Mesothelial cell of epicardium (in vitro differentiated cells): Measurements from ENCODE around the gene RREB1. TPM values are rescaled to one million over a fixed set of nuclear protein-coding genes. Genes with fewer than 3 reads are reported as not detected.
"Not testable (repeated sequence)": the region's sequence is repeated elsewhere in the genome, so short reads cannot be mapped to it uniquely, and the experiment has no call there.

Experiments
- DNase-seq, 2 experiments: peaks; one replicate each; pipeline ENCODE4 v3.0.0; 2021; ENCODE audit warnings: low spot score in 2 of 2; ENCODE audit not compliant: unreplicated experiment in 2 of 2
- H3K27ac Mint-ChIP-seq: 2 replicates; pipeline ENCODE4 v1.8.0; 2021; ENCODE audit warnings: mixed read lengths
- H3K27me3 Mint-ChIP-seq: 2 replicates; pipeline ENCODE4 v1.8.0; 2021; ENCODE audit warnings: low read depth, mixed read lengths
- H3K36me3 Mint-ChIP-seq: 2 replicates; pipeline ENCODE4 v1.8.0; 2021; ENCODE audit warnings: mixed read lengths
- H3K4me1 Mint-ChIP-seq: 2 replicates; pipeline ENCODE4 v1.8.0; 2021; ENCODE audit warnings: mixed read lengths
- H3K4me3 Mint-ChIP-seq: 2 replicates; pipeline ENCODE4 v1.8.0; 2021; ENCODE audit warnings: mild to moderate bottlenecking, moderate library complexity, mixed read lengths
- H3K9me3 Mint-ChIP-seq: 2 replicates; pipeline ENCODE4 v1.8.0; 2021; ENCODE audit warnings: mixed read lengths
- total RNA-seq: library from RNA; stranded (reverse); gene quantifications from 3 replicates; pipeline ENCODE4 v1.2.1, GENCODE V29; 2021
- TF ChIP-seq, protein P1 (sequence below): fragments of 200-600 bp; sonication (generic); IDR thresholded peaks from one replicate; pipeline ENCODE4 v1.5.0; 2021; ENCODE audit warnings: antibody characterized with exemption; ENCODE audit not compliant: unreplicated experiment

RREB1 gene
- total RNA-seq, 1 donor from 2014 or later, result 55.4 TPM

DNA sequence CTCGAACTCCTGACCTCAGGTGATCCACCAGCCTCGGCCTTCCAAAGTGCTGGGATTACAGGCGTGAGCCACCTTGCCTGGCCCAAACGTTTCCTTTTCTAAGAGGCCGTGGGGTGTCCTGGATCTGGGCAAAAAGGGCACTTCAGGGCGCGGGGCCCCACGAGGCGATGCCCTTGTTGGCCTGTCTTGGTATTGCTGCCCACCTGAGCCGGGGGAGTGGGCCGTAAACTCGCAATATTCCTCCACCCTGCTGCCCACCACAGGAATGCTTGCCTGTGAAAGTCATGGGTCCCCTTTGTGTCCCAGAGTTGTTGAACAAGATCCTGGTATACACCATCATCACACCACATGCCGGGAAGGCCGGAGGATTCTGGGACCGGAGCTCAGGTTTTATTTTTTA is 156.3 kb downstream of the RREB1 start:
- H3K4me3 Mint-ChIP-seq, result no peak overlapping the region
- H3K9me3 Mint-ChIP-seq, result no peaks in the 10 kb centered on the region
- TF ChIP-seq, protein P1, sequence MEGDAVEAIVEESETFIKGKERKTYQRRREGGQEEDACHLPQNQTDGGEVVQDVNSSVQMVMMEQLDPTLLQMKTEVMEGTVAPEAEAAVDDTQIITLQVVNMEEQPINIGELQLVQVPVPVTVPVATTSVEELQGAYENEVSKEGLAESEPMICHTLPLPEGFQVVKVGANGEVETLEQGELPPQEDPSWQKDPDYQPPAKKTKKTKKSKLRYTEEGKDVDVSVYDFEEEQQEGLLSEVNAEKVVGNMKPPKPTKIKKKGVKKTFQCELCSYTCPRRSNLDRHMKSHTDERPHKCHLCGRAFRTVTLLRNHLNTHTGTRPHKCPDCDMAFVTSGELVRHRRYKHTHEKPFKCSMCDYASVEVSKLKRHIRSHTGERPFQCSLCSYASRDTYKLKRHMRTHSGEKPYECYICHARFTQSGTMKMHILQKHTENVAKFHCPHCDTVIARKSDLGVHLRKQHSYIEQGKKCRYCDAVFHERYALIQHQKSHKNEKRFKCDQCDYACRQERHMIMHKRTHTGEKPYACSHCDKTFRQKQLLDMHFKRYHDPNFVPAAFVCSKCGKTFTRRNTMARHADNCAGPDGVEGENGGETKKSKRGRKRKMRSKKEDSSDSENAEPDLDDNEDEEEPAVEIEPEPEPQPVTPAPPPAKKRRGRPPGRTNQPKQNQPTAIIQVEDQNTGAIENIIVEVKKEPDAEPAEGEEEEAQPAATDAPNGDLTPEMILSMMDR, result no peak
- H3K27me3 Mint-ChIP-seq, result no peaks in the 10 kb centered on the region
- H3K27ac Mint-ChIP-seq, result no peak overlapping the region
- DNase-seq, result no peak
- peaks cover 28% of the 10 kb centered on the region for H3K4me1 Mint-ChIP-seq
- no peaks in the 10 kb centered on the region for H3K36me3 Mint-ChIP-seq

DNA sequence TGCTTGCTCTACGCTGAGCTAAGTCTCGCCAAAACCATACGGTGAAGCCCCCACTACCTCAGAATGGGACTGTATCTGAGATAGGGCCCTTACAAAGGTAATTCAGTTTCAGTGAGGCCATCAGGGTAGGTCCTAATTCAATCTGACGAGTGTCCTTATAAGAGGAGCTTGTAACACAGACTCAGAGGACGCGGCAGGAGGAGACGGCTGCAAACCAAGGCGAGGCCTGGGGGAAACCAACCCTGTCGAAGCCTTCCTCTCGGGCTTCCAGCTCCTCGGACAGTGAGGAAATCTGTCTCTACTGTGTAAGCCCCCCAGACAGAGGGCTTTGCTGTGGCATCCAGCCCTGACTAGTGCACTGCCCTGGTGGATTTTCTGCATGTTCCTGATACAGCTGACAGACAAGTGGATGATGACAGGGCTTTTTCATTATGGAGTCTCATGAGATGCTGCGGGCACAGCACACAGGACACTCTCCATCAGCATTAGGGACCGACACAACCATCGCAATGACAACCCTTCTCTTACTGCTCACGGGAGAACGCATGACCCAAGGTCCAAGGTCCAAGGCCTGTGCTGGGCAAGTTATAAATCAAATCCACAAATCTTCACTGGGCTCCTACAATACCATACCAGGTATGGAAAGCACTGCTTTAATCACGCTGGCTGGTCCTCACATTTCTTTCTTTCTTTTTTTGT is 157.1 kb downstream of the RREB1 start:
- peaks cover 25% of the 10 kb centered on the region for H3K4me1 Mint-ChIP-seq
- H3K4me3 Mint-ChIP-seq, result no peak overlapping the region
- H3K27me3 Mint-ChIP-seq, result no peaks in the 10 kb centered on the region
- no peaks in the 10 kb centered on the region for H3K36me3 Mint-ChIP-seq
- TF ChIP-seq, protein P1, result no peak
- no peak overlapping the region for H3K27ac Mint-ChIP-seq
- no peak for DNase-seq
- H3K9me3 Mint-ChIP-seq, result no peaks in the 10 kb centered on the region

DNA sequence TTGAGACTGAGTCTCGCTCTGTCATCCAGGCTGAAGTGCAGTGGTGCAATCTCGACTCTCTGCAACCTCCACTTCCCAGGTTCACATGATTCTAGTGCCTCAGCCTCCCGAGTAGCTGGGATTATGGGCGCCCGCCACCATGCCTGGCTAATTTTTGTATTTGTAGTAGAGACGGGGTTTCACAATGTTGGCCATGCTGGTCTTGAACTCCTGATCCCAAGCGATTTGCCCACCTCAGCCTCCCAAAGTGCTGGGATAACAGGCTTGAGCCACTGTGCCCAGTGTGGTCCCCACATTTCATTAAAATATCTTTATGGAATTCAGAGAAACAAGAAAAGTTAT is 157.6 kb downstream of the RREB1 start:
- not testable (repeated sequence) for H3K36me3 Mint-ChIP-seq, H3K27ac Mint-ChIP-seq, DNase-seq, H3K4me3 Mint-ChIP-seq, H3K9me3 Mint-ChIP-seq, H3K27me3 Mint-ChIP-seq
- H3K4me1 Mint-ChIP-seq, result peaks cover 23% of the 10 kb centered on the region

GRCh38 chr6:7267071-7267465 is 159.3 kb downstream of the RREB1 start:
- no peak overlapping the region for H3K27ac Mint-ChIP-seq
- TF ChIP-seq, protein P1, result no peak

GRCh38 chr6:7267466-7268091 is 159.8 kb downstream of the RREB1 start:
- no peak overlapping the region for H3K27ac Mint-ChIP-seq

More at GRCh38 chr6:7267071-7267465, 159.3 kb downstream of the RREB1 start:
- Mint-ChIP-seq H3K27me3 (no peaks in the 10 kb centered on the region), H3K4me3 (no peak overlapping the region), H3K36me3 (no peaks in the 10 kb centered on the region), H3K4me1 (peaks cover 10% of the 10 kb centered on the region), H3K9me3 (no peaks in the 10 kb centered on the region)
- no peak for DNase-seq

DNA sequence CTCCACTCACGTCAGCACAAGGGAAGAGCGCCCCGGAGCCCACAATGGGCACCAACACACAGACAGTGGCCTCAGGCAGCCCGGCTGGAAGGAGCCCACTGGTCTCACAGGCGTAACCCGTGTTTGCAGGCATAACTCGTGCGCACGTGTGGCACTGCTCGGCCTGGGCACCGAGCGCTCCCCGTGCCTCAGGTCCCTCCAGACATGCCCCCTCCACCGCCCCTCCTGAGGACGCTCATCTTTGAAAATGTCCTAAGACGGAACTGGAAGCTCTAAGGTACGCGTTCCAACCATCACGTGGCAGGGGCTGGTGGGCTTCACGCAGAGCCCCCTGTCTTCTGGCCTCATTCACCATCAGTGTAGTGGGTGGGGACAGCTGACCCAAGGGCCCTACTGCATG is 160.6 kb downstream of the RREB1 start:
- H3K27me3 Mint-ChIP-seq, result no peaks in the 10 kb centered on the region
- no peaks in the 10 kb centered on the region for H3K9me3 Mint-ChIP-seq
- H3K4me3 Mint-ChIP-seq, result no peak overlapping the region
- no peak overlapping the region for H3K27ac Mint-ChIP-seq
- no peaks in the 10 kb centered on the region for H3K36me3 Mint-ChIP-seq
- TF ChIP-seq, protein P1, result no peak
- peaks cover 7% of the 10 kb centered on the region for H3K4me1 Mint-ChIP-seq
- peak in 1 of 2 experiments; percentile 7 for DNase-seq

More at GRCh38 chr6:7267466-7268091, 159.8 kb downstream of the RREB1 start:
- no peak for DNase-seq
- Mint-ChIP-seq H3K27me3 (no peaks in the 10 kb centered on the region), H3K36me3 (no peaks in the 10 kb centered on the region), H3K4me3 (no peak overlapping the region), H3K4me1 (peaks cover 7% of the 10 kb centered on the region), H3K9me3 (no peaks in the 10 kb centered on the region)
- TF ChIP-seq, protein P1, result no peak
